Mammary epithelial cell (primary cell): ENCODE data around the gene ANKRD33B.

Experiments
- CTCF ChIP-seq, 2 donors: IDR thresholded peaks in 1 of 2; conservative IDR thresholded peaks in 1 of 2; 2 replicates each; pipeline ENCODE4 v1.5.1; 2011 to 2012; ENCODE audit warnings: inconsistent platforms in 2 of 2, low read length in 2 of 2, mild to moderate bottlenecking in 2 of 2, control low read depth in 1 of 2, low read depth in 1 of 2; ENCODE audit not compliant: insufficient read depth in 1 of 2; ENCODE audit errors: extremely low read depth in 1 of 2
- EZH2 ChIP-seq: IDR thresholded peaks from 2 replicates; pipeline ENCODE4 v1.6.1; 2012; ENCODE audit warnings: low read length, inconsistent platforms, borderline replicate concordance

GRCh38 chr5:10695759-10696543 is 132.1 kb downstream of the ANKRD33B start:
- no peak for TF ChIP-seq EZH2
- TF ChIP-seq CTCF (conservative IDR thresholded peaks at IDR 0.05 in 1 of 2, IDR thresholded peaks at IDR 0.05 in 1 of 2; ENCODE audit: extremely low read depth in 1 of 2, insufficient read depth in 1 of 2, low read depth in 1 of 2, low read length in 2 of 2) = no peak
